HG02884 (cell line): ENCODE data around the gene FAM167B.

Experiments
- ATAC-seq: cut with Tn5 transposase; IDR thresholded peaks from one replicate; pipeline ENCODE4 v1.9.1; 2021; ENCODE audit warnings: mild to moderate bottlenecking, moderate library complexity; ENCODE audit not compliant: unreplicated experiment

FAM167B gene

GRCh38 chr1:32246888-32247273 is at the start of gene FAM167B:
TSS of gene FAM167B (plus strand) at chr1:32247222. CDS start at chr1:32247422, 200 bp downstream.
- ATAC-seq, result no peak

GRCh38 chr1:32197837-32198236 is 49.2 kb upstream of the FAM167B start:
- ATAC-seq, result no peak

GRCh38 chr1:32198237-32199042 is 48.6 kb upstream of the FAM167B start:
- ATAC-seq, result no peak

GRCh38 chr1:32199043-32199716 is 47.8 kb upstream of the FAM167B start:
- ATAC-seq, result no peak

- ATAC-seq, result no peak
Observed at GRCh38 chr1:32199717-32200072, 47.3 kb upstream of the FAM167B start.

- no peak for ATAC-seq
Observed at GRCh38 chr1:32200226-32201010, 46.6 kb upstream of the FAM167B start, which contains the start of gene CCDC28B. TSS of gene CCDC28B (plus strand) at chr1:32200595. CDS start at chr1:32201936, 1,341 bp downstream.

GRCh38 chr1:32201011-32201855 is 45.8 kb upstream of the FAM167B start:
- ATAC-seq, result no peak

GRCh38 chr1:32204943-32205361 is 42.1 kb upstream of the FAM167B start:
- no peak for ATAC-seq

- ATAC-seq, result no peak
Observed at GRCh38 chr1:32205401-32206370, 41.3 kb upstream of the FAM167B start, which contains the start of gene IQCC. TSS of gene IQCC (plus strand) at chr1:32205671. CDS start at chr1:32205682, 11 bp downstream.

GRCh38 chr1:32208469-32208868 is 38.6 kb upstream of the FAM167B start:
- ATAC-seq, result no peak

GRCh38 chr1:32208891-32209328 is 38.1 kb upstream of the FAM167B start, which contains the start of gene DCDC2B:
TSS of gene DCDC2B (plus strand) at chr1:32209089. CDS start at chr1:32209094, 5 bp downstream.
- no peak for ATAC-seq

GRCh38 chr1:32215629-32216480 is 31.2 kb upstream of the FAM167B start:
- ATAC-seq, result no peak

- ATAC-seq, result no peak
Observed at GRCh38 chr1:32216566-32216965, 30.5 kb upstream of the FAM167B start.

- ATAC-seq, result no peak
Observed at GRCh38 chr1:32219022-32219421, 28.0 kb upstream of the FAM167B start.

- no peak for ATAC-seq
Observed at GRCh38 chr1:32220746-32221580, 26.1 kb upstream of the FAM167B start.

- ATAC-seq, result no peak
Observed at GRCh38 chr1:32221581-32221979, 25.4 kb upstream of the FAM167B start.
